RWPE1 (cell line): ENCODE measurements around the gene EMP1.

Experiments
- CTCF ChIA-PET: fragments of 350-600 bp; sonication (Branson Sonifier 250); formaldehyde crosslinking; extraction: SDS; loops from one replicate; lab custom pipeline; 2021; lab: Yijun Ruan, JAX
- POLR2A ChIA-PET: fragments of 400-600 bp; formaldehyde crosslinking; extraction: SDS; loops from one replicate; lab custom pipeline; 2020; ENCODE audit warnings: antibody characterized with exemption; ENCODE audit not compliant: low non-redundant PET; lab: Yijun Ruan, JAX
- DNase-seq: peaks from one replicate; pipeline ENCODE4 v3.0.0; 2012; ENCODE audit warnings: low spot score
- H3K27ac ChIP-seq: fragments of 450-650 bp; 2 replicates; pipeline ENCODE4 v1.5.1; 2017
- CTCF ChIP-seq: fragments of 450-650 bp; conservative IDR thresholded peaks from 2 replicates; pipeline ENCODE4 v1.5.1; 2017; ENCODE audit warnings: low read depth, mild to moderate bottlenecking

The EMP1 gene

GRCh38 chr12:13198876-13199275 lies 2.4 kb downstream of the EMP1 start:
- peak overlapping the region; percentile 78 for H3K27ac ChIP-seq
- ChIA-PET POLR2A (no interaction called here), CTCF (interaction anchor here (1.0 to 1.5 kb wide), 2 partner anchors 13 kb away, joined by 3 to 6 read pairs; no protein-coding TSS in a partner anchor)
- no peak for TF ChIP-seq CTCF
- no peak for DNase-seq

DNA sequence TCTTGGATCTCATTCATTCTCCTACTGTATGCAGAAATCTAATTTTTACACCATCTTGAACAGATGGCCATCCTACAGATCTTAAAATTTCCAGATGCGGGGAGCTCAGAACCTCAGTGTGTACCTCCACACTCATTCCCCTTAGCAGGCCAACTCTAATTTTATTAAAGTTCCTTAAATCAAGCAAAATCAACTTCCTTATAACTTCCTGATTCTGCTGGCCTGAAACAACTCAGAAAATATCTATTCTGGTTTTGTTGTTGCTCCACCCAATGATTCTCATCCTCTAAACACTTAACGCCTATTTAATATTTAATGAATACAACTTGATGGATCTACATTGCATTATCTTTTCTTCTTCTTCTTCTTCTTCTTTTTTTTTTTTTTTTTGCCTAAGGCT lies 3.1 kb downstream of the EMP1 start:
- no peak for DNase-seq
- H3K27ac ChIP-seq = peak overlapping the region; percentile 78
- CTCF ChIA-PET = no interaction called here
- no peak for TF ChIP-seq CTCF
- POLR2A ChIA-PET = no interaction called here

GRCh38 chr12:13200841-13201240 lies 4.3 kb downstream of the EMP1 start:
- DNase-seq = no peak
- CTCF ChIA-PET = interaction anchor here (0.8 kb wide), 1 partner anchor 37 kb away, joined by 4 read pairs; no protein-coding TSS in a partner anchor
- POLR2A ChIA-PET = no interaction called here

GRCh38 chr12:13203034-13203922 lies 6.8 kb downstream of the EMP1 start:
- DNase-seq = no peak
- CTCF ChIA-PET = no interaction called here
- TF ChIP-seq CTCF = no peak
- POLR2A ChIA-PET = no interaction called here
- H3K27ac ChIP-seq = peak overlapping the region; percentile 46

More at GRCh38 chr12:13200841-13201240, 4.3 kb downstream of the EMP1 start:
- H3K27ac ChIP-seq = no peak overlapping the region
- no peak for TF ChIP-seq CTCF

DNA sequence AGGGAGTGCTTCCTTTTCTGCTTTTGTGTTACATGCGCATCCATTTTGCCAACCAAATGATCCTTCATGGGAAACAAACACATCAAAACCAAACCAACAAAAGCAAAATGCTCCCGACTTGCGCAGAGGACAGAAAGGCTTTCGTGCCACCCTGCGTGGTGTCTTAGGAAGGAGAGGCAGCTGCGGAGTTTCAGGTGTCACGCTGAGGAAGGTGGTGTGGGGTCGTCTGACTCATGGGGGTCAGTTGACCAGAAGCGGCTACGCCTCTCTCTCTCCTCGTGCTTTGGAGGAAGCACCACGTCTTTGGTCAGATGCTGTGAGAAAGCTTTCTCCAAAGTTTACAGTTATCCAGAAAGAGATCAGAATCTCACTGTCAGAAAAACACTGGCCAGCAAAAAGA lies 7.9 kb downstream of the EMP1 start:
- POLR2A ChIA-PET = no interaction called here
- no peak for DNase-seq
- TF ChIP-seq CTCF = no peak
- H3K27ac ChIP-seq = peak overlapping the region; percentile 58
- CTCF ChIA-PET = no interaction called here

DNA sequence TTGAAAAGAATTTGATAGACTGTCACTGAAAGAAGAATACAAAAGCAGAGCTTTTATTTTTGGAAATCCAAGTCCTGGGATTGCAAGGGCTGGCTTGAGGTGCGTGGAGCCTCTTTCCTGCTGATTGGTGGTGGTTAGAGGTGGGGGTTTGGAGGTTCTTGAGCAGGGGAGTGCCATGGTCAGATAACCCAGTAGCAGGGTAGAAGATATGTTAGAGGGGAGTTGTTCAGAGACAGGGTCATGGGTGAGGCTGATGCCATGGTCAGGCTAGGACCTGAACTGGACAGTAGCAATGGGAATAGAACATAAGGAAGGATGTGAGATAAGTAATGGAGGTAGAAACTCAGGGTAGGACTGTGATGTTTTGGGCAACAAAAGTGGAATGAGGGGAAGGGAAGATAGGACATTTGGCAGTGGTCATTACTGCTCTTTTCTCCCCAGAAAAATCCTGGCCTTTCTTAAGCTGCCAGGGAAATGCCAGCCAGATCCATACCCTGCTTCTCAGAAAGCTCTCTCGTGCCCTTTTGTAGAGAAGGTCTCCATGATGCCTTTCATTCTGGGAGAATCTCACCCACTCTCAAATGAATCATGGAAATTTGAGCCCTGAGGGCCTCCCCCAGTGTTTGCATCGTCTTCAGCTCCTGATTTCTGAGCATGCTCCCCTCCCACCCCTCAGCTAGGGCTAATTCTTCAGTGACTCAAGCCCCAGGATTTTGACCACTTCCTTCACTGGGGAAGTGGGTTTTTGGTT lies 9.5 kb downstream of the EMP1 start:
- ChIA-PET CTCF (interaction anchor here (1.0 kb wide), 1 partner anchor 71 kb away, joined by 3 read pairs; no protein-coding TSS in a partner anchor), POLR2A (no interaction called here)
- TF ChIP-seq CTCF = no peak
- peak overlapping the region; percentile 75 for H3K27ac ChIP-seq
- peak; percentile 91 for DNase-seq
